HS-27A (cell line): Measurements from ENCODE around the gene XYLT2.
"Not testable (repeated sequence)": the region's sequence is repeated elsewhere in the genome, so short reads cannot be mapped to it uniquely, and the experiment has no call there.

Source experiments
- DNase-seq: peaks from one replicate; pipeline ENCODE4 v3.0.0-alpha.2; 2012; ENCODE audit warnings: low read depth, missing footprints

XYLT2 gene

GRCh38 chr17:50389534-50389933, 43.6 kb downstream of the XYLT2 start:
- DNase-seq, result no peak

GRCh38 chr17:50392621-50393020, 46.7 kb downstream of the XYLT2 start:
- no peak for DNase-seq

- DNase-seq, result no peak
Observed at GRCh38 chr17:50393700-50394099, 47.8 kb downstream of the XYLT2 start.

GRCh38 chr17:50394711-50395110, 48.8 kb downstream of the XYLT2 start:
- DNase-seq, result no peak

- DNase-seq, result no peak
Observed at GRCh38 chr17:50396261-50397110, 50.6 kb downstream of the XYLT2 start.

- DNase-seq, result peak; percentile 14
Observed at GRCh38 chr17:50397111-50397918, 51.4 kb downstream of the XYLT2 start, which contains the start of gene LRRC59. Gene LRRC59 (minus strand): TSS chr17:50397523. CDS start chr17:50397317, 206 bp downstream.

- DNase-seq, result no peak
Observed at GRCh38 chr17:50397919-50398285, 52.0 kb downstream of the XYLT2 start.

- DNase-seq, result not testable (repeated sequence)
Observed at GRCh38 chr17:50398672-50399071, 52.7 kb downstream of the XYLT2 start.

GRCh38 chr17:50399591-50399990, 53.7 kb downstream of the XYLT2 start:
- DNase-seq, result not testable (repeated sequence)

- DNase-seq, result not testable (repeated sequence)
Observed at GRCh38 chr17:50405351-50405750, 59.4 kb downstream of the XYLT2 start.

GRCh38 chr17:50406578-50406977, 60.7 kb downstream of the XYLT2 start:
- DNase-seq, result no peak

- no peak for DNase-seq
Observed at GRCh38 chr17:50407921-50408320, 62.0 kb downstream of the XYLT2 start.
